HCT116 (cell line): ENCODE measurements around the gene SLCO2A1.

ENCODE experiments used
- CEBPB ChIP-seq: IDR thresholded peaks from 2 replicates; pipeline ENCODE4 v1.6.1; 2012; ENCODE audit warnings: low read depth
- CTCF ChIP-seq, 3 experiments: fragments of 200-600 bp in 1 of 3; sonication (generic) in 1 of 3; IDR thresholded peaks in 2 of 3; conservative IDR thresholded peaks in 1 of 3; 2 replicates each; pipeline ENCODE4 v1.5.1; 2012 to 2017; ENCODE audit warnings: low read depth in 2 of 3, low read length in 2 of 3, antibody characterized with exemption in 1 of 3, borderline replicate concordance in 1 of 3, control low read depth in 1 of 3, mild to moderate bottlenecking in 1 of 3, mixed read lengths in 1 of 3, mixed run types in 1 of 3, moderate library complexity in 1 of 3; ENCODE audit not compliant: insufficient read depth in 1 of 3
- EZH2 ChIP-seq: fragments of 200-600 bp; sonication (generic); IDR thresholded peaks from 2 replicates; pipeline ENCODE4 v1.6.1; 2017; ENCODE audit warnings: antibody characterized with exemption, mixed run types
- FOSL1 ChIP-seq: IDR thresholded peaks from 2 replicates; pipeline ENCODE4 v1.6.1; 2012; ENCODE audit warnings: low read depth
- POLR2A ChIP-seq: IDR thresholded peaks from 2 replicates; pipeline ENCODE4 v1.7.0; 2011; ENCODE audit warnings: borderline replicate concordance; ENCODE audit not compliant: insufficient read depth, insufficient read length; ENCODE audit errors: extremely low read depth
- POLR2AphosphoS5 ChIP-seq: IDR thresholded peaks from 2 replicates; pipeline ENCODE4 v1.6.1; 2011; ENCODE audit warnings: mild to moderate bottlenecking, low read depth, low read length, moderate library complexity
- YY1 ChIP-seq: IDR thresholded peaks from 2 replicates; pipeline ENCODE4 v1.6.1; 2011; ENCODE audit warnings: low read length, low read depth, moderate library complexity, mild to moderate bottlenecking; ENCODE audit not compliant: insufficient replicate concordance; ENCODE audit errors: extremely low read depth

GRCh38 chr3:133899311-133899710, 130.4 kb downstream of the SLCO2A1 start:
- TF ChIP-seq YY1 (no peak), EZH2 (no peak), CEBPB (no peak), CTCF (IDR thresholded peaks at IDR 0.05 in 2 of 3, conservative IDR thresholded peaks at IDR 0.05 in 1 of 3; ENCODE audit: borderline replicate concordance in 1 of 3, insufficient read depth in 1 of 3, low read depth in 2 of 3, low read length in 2 of 3) (no peak), FOSL1 (no peak), POLR2AphosphoS5 (no peak), POLR2A (no peak)
